Adrenal gland (tissue), 12 donors: ENCODE results near the gene RAB6A. TPM values are rescaled to one million over a fixed set of nuclear protein-coding genes. Genes with fewer than 3 reads are reported as not detected.
"Not testable (repeated sequence)": the region's sequence is repeated elsewhere in the genome, so short reads cannot be mapped to it uniquely, and the experiment has no call there.

Experiments
- DNase-seq, 7 donors: peaks; one replicate each; pipeline ENCODE4 v3.0.0-alpha.2; 2019 to 2020
- H3K27ac ChIP-seq, 5 donors: fragments of 200-600 bp; sonication (generic) in 4 of 5; 1 replicate in 3 of 5; 2 replicates in 2 of 5; pipeline versions ENCODE4 v1.5.1 to v1.8.0; 2016 to 2020; ENCODE audit warnings: mild to moderate bottlenecking in 1 of 5
- H3K27me3 ChIP-seq: fragments of 200-600 bp; 2 replicates; pipeline ENCODE4 v1.8.0; 2021
- H3K36me3 ChIP-seq, 2 donors: fragments of 200-600 bp; replicated peaks in 1 of 2; 1 replicate in 1 of 2; 2 replicates in 1 of 2; pipeline versions ENCODE4 v1.5.1 to v1.8.0; 2018 to 2022
- H3K4me1 ChIP-seq, 2 donors: fragments of 200-600 bp; replicated peaks in 1 of 2; 1 replicate in 1 of 2; 2 replicates in 1 of 2; pipeline versions ENCODE4 v1.5.1 to v1.8.0; 2018 to 2021
- H3K4me3 ChIP-seq, 4 donors: fragments of 200-600 bp; sonication (generic) in 3 of 4; one replicate each; pipeline ENCODE4 v1.5.1; 2016 to 2018
- H3K9me3 ChIP-seq, 3 donors: fragments of 200-600 bp; sonication (generic) in 1 of 3; replicated peaks in 1 of 3; 1 replicate in 2 of 3; 2 replicates in 1 of 3; pipeline versions ENCODE4 v1.5.1 to v1.8.0; 2016 to 2021
- CTCF ChIP-seq, 6 experiments: fragments of 450-650 bp in 4 of 6; fragments of 200-600 bp in 2 of 6; sonication (generic) in 1 of 6; IDR thresholded peaks; 1 replicate in 5 of 6; 2 replicates in 1 of 6; pipeline versions ENCODE4 v1.5.1 to v1.8.0; 2016 to 2021; ENCODE audit warnings: antibody characterized with exemption in 6 of 6, mild to moderate bottlenecking in 2 of 6, moderate library complexity in 1 of 6
- POLR2A ChIP-seq, 2 donors: fragments of 450-650 bp; IDR thresholded peaks; one replicate each; pipeline ENCODE4 v1.6.1; 2017; ENCODE audit warnings: antibody characterized with exemption in 2 of 2, mild to moderate bottlenecking in 2 of 2, moderate library complexity in 1 of 2
- WGBS, 4 donors: extraction: QIAGEN DNeasy Blood & Tissue Kit in 2 of 4; methylation state at CpG; one replicate each; pipeline versions ENCODE4 v1.1.5 to v1.1.7; 2013 to 2017; 5-methylcytosine and 5-hydroxymethylcytosine counted together
- intact Hi-C, 2 donors: fragments of 100-400 bp; cut with DNase I; formaldehyde crosslinking; loops; one replicate each; pipeline versions ENCODE4 v1.14.1 to v1.15.0; 2022 to 2023
- polyA plus RNA-seq, 3 donors: library from polyadenylated mRNA; stranded (reverse); fragments of 200-250 nt in 2 of 3; fragments of 350-450 nt in 1 of 3; fragmentation: Illumina TruSeq in 1 of 3; extraction: RNeasy Lipid Tissue Mini Kit (QIAGEN cat#74804) in 1 of 3; gene quantifications; one replicate each; pipeline ENCODE4 v1.2.3, GENCODE V29; 2013 to 2014
- total RNA-seq, 9 donors: library from RNA; depleted of rRNA in 4 of 9; stranded (reverse); fragments of >200 nt in 4 of 9; fragments of 120-200 nt in 1 of 9; fragmentation: NEBNext Ultra II Directional in 1 of 9; extraction: Animal tissue kit (Norgen Biotek cat#: 25700) in 1 of 9; gene quantifications; one replicate each; pipeline versions ENCODE4 v1.1.0 to v1.2.4, GENCODE V29; 2013 to 2023
- donor health status: healthy with polysubstance abuse.
- donor health status: Bipolar disorder and iron deficiency.
- donor health status: DM: yes; HTN: yes; CAD: no.
- donor health status: DM: no; HTN: no; CAD: no.
- donor health status: DM: no; HTN: no; CAD: no.
- donor health status: DM: yes; HTN: yes; CAD: no.

Gene RAB6A
- total and polyA plus RNA-seq, 12 donors: 27.8 to 283 (median 131) TPM

GRCh38 chr11:73787051-73787642 lies 26.3 kb upstream of the RAB6A start:
- intact Hi-C loops: no loop called here
- Histone ChIP-seq H3K27me3 (no peaks in the 10 kb centered on the region), H3K4me1 (peaks cover 22 to 37% of the 10 kb centered on the region in 2 donors), H3K4me3 (peak overlapping the region in 2 of 4 donors; percentile 81 to 93), H3K9me3 (no peaks in the 10 kb centered on the region), H3K27ac (peak overlapping the region; percentile 32 to 95 (median 93)), H3K36me3 (no peaks in the 10 kb centered on the region)
- no peak for DNase-seq
- TF ChIP-seq CTCF (IDR thresholded peaks at IDR 0.05) (no peak), POLR2A (IDR thresholded peaks at IDR 0.05) (no peak)
- 43 to 60% (median 45%) methylated on average over 17 of the region's 17 CpGs for WGBS, 4 donors

- H3K36me3 ChIP-seq, H3K4me3 ChIP-seq, DNase-seq, H3K9me3 ChIP-seq, H3K27ac ChIP-seq, H3K27me3 ChIP-seq, intact Hi-C loops: not testable (repeated sequence)
- H3K4me1 ChIP-seq: peaks cover 18 to 32% of the 10 kb centered on the region in 2 donors
Measured at GRCh38 chr11:73785467-73785866, 24.6 kb upstream of the RAB6A start.

GRCh38 chr11:73784734-73785133 lies 23.9 kb upstream of the RAB6A start:
- no peak for DNase-seq
- TF ChIP-seq CTCF (IDR thresholded peaks at IDR 0.05): no peak
- TF ChIP-seq POLR2A (IDR thresholded peaks at IDR 0.05): no peak
- Histone ChIP-seq H3K4me3 (no peak overlapping the region), H3K27me3 (no peaks in the 10 kb centered on the region), H3K4me1 (peaks cover 18 to 32% of the 10 kb centered on the region in 2 donors), H3K27ac (peak overlapping the region in 2 of 5 donors; percentile 20 to 71), H3K36me3 (no peaks in the 10 kb centered on the region), H3K9me3 (no peaks in the 10 kb centered on the region)
- 84 to 100% (median 96%) methylated on average over 1 of the region's 1 CpG for WGBS, 4 donors
- intact Hi-C loops: no loop called here

- peak overlapping the region in 3 of 5 donors; percentile 42 to 71 (median 57) for H3K27ac ChIP-seq
- H3K27me3 ChIP-seq: no peaks in the 10 kb centered on the region
- peaks cover 18 to 28% of the 10 kb centered on the region in 2 donors for H3K4me1 ChIP-seq
- no peaks in the 10 kb centered on the region for H3K9me3 ChIP-seq
- intact Hi-C loops: no loop called here
- 77 to 89% (median 82%) methylated on average over 6 of the region's 6 CpGs for WGBS, 4 donors
- no peak for TF ChIP-seq POLR2A (IDR thresholded peaks at IDR 0.05)
- TF ChIP-seq CTCF (IDR thresholded peaks at IDR 0.05): no peak
- DNase-seq: no peak
- no peaks in the 10 kb centered on the region for H3K36me3 ChIP-seq
- H3K4me3 ChIP-seq: no peak overlapping the region
Measured at GRCh38 chr11:73784080-73784634, 23.3 kb upstream of the RAB6A start.
